Measurements from ENCODE around the gene ANO1.
"Not testable (repeated sequence)": the region's sequence is repeated elsewhere in the genome, so short reads cannot be mapped to it uniquely, and the experiment has no call there.

The ANO1 gene

GRCh38 chr11:70194792-70195791 is 117.0 kb downstream of the ANO1 start:
- DNase-seq: no peak

GRCh38 chr11:70200212-70200844 is 122.2 kb downstream of the ANO1 start:
- DNase-seq: no peak

- DNase-seq: not testable (repeated sequence)
Measured at GRCh38 chr11:70201047-70201446, 122.9 kb downstream of the ANO1 start.

- no peak for DNase-seq
Measured at GRCh38 chr11:70201882-70202861, 124.1 kb downstream of the ANO1 start.

- peak; percentile 80 to 96 for DNase-seq
Measured at GRCh38 chr11:70202920-70203750, 125.0 kb downstream of the ANO1 start, which contains the start of gene FADD. Gene FADD, plus strand, starts transcription at chr11:70203296. Its CDS starts 164 bp downstream, at chr11:70203460.

GRCh38 chr11:70203751-70204465 is 125.8 kb downstream of the ANO1 start:
- DNase-seq: peak in 1 of 2 experiments; percentile 44

GRCh38 chr11:70204466-70204799 is 126.3 kb downstream of the ANO1 start:
- no peak for DNase-seq

GRCh38 chr11:70205049-70205725 is 127.1 kb downstream of the ANO1 start:
- no peak for DNase-seq

GRCh38 chr11:70205766-70206165 is 127.6 kb downstream of the ANO1 start:
- no peak for DNase-seq

- DNase-seq: no peak
Measured at GRCh38 chr11:70206226-70206981, 128.3 kb downstream of the ANO1 start.

GRCh38 chr11:70206982-70207376 is 128.9 kb downstream of the ANO1 start:
- no peak for DNase-seq

- no peak for DNase-seq
Measured at GRCh38 chr11:70207531-70208131, 129.5 kb downstream of the ANO1 start.

GRCh38 chr11:70209391-70209912 is 131.3 kb downstream of the ANO1 start:
- DNase-seq: no peak

GRCh38 chr11:70210051-70210501 is 132.0 kb downstream of the ANO1 start:
- DNase-seq: no peak

- DNase-seq: no peak
Measured at GRCh38 chr11:70210530-70210929, 132.4 kb downstream of the ANO1 start.

GRCh38 chr11:70212227-70212811 is 134.2 kb downstream of the ANO1 start:
- DNase-seq: no peak

GRCh38 chr11:70217388-70217787 is 139.3 kb downstream of the ANO1 start:
- not testable (repeated sequence) for DNase-seq

GRCh38 chr11:70218076-70218475 is 140.0 kb downstream of the ANO1 start:
- not testable (repeated sequence) for DNase-seq

GRCh38 chr11:70220136-70220535 is 142.0 kb downstream of the ANO1 start:
- no peak for DNase-seq
